Left lung (tissue), 10 donors: ENCODE data around the gene ATP5ME. TPM values are rescaled to one million over a fixed set of nuclear protein-coding genes. Genes with fewer than 3 reads are reported as not detected.
A peak's percentile ranks its signal among the peaks of the same experiment; 100 is the strongest.

Experiments
- ATAC-seq: fragments of 200-7000 bp; cut with Tn5 transposase; one replicate; pipeline ENCODE4 v1.9.1; 2020; ENCODE audit warnings: moderate library complexity
- DNase-seq, 4 donors: peaks; one replicate each; pipeline ENCODE4 v3.0.0-alpha.2; 2013 to 2020
- H3K27ac ChIP-seq, 2 donors: fragments of 200-600 bp; sonication (generic) in 1 of 2; one replicate each; pipeline versions ENCODE4 v1.5.0 to v1.8.0; 2020 to 2021
- H3K27me3 ChIP-seq, 2 donors: fragments of 200-600 bp; sonication (generic) in 1 of 2; one replicate each; pipeline versions ENCODE4 v1.5.0 to v1.8.0; 2020 to 2021
- H3K36me3 ChIP-seq, 2 donors: fragments of 200-600 bp; sonication (generic) in 1 of 2; one replicate each; pipeline versions ENCODE4 v1.5.0 to v1.8.0; 2020 to 2021
- H3K4me1 ChIP-seq, 2 donors: fragments of 200-600 bp; one replicate each; pipeline ENCODE4 v1.8.0; 2021
- H3K4me3 ChIP-seq, 2 donors: fragments of 200-600 bp; sonication (generic) in 1 of 2; one replicate each; pipeline versions ENCODE4 v1.5.0 to v1.8.0; 2020 to 2021; ENCODE audit warnings: mild to moderate bottlenecking in 1 of 2
- H3K9me3 ChIP-seq, 2 donors: fragments of 200-600 bp; sonication (generic) in 1 of 2; one replicate each; pipeline versions ENCODE4 v1.5.0 to v1.8.0; 2020 to 2021
- intact Hi-C, 2 donors: fragments of 100-400 bp; cut with DNase I; formaldehyde crosslinking; loops; one replicate each; pipeline versions ENCODE4 v1.11.2 to v1.14.2; 2022
- polyA plus RNA-seq, 6 donors: library from polyadenylated mRNA; unstranded; fragments of 120-200 nt; gene quantifications; one replicate each; pipeline ENCODE4 v1.2.1, GENCODE V29; 2013; ENCODE audit not compliant: insufficient read length in 6 of 6
- total RNA-seq, 2 donors: library from RNA; stranded (reverse); fragmentation: NEBNext Ultra II Directional; extraction: Animal tissue kit (Norgen Biotek cat#: 25700); gene quantifications; one replicate each; pipeline ENCODE4 v1.2.1, GENCODE V29; 2021
- TF ChIP-seq, protein P1 (sequence below), 2 donors: fragments of 200-600 bp; sonication (generic) in 1 of 2; IDR thresholded peaks; one replicate each; pipeline versions ENCODE4 v1.5.0 to v1.8.0; 2021; ENCODE audit warnings: antibody characterized with exemption in 2 of 2
- donor health status: DM: no; HTN: yes; CAD: no.
- donor health status: DM: no; HTN: no; CAD: no.

Gene ATP5ME
- total and polyA plus RNA-seq, 8 donors, result 162 to 245 (median 189) TPM

DNA sequence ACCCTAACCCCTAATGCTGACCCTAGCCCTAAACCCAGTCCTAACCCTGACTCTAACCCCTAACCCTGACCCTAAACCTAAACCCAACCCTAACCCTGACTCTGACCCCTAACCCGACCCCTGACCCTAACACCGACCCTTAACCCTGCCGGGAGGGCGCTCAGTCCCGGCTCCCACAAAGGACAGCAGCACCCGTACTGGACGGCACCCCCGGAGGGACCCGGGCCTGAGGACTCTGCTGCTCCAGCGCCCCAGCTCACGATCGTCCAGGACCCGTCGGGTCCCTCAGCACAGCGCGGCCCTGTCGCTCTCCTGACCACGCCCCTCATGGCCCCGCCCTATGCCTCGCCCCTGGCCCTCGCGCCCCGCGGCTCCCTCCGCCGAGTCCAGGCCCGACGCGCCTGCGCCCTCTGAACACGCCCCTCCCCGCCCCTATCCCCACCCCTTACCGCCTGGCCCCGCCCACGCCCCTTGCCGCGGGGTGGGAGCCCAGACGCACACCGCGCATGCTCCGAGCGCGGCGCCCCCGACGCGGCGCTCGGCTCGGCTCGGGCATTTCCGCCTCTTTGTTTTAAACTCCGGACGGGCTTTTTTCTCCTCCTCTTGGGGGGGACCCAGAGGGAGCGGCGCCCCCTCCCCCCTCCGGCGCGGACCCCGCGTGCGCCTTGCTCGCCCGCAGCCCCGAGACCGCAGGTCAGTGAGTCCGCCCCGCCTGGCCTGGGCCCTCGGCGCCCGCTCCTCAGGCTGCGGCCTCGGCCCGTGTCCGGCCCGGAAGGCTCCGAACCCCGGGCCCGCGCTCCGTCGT lies 31.4 kb upstream of the ATP5ME start, which contains the start of gene PCGF3:
Gene PCGF3, plus strand, starts transcription at position 555 of the 805 bp plus-strand sequence. CDS start 27,849 bp downstream, outside the sequence.
- Histone ChIP-seq H3K4me1 (peaks cover 13 to 32% of the 10 kb centered on the region in 2 donors), H3K27ac (peak within 1 kb of the TSS; percentile 65 to 86), H3K9me3 (no peaks in the 10 kb centered on the region), H3K36me3 (no peaks in the 10 kb centered on the region), H3K4me3 (peak within 1 kb of the TSS; percentile 78 to 85), H3K27me3 (no peaks in the 10 kb centered on the region)
- peak; percentile 91 to 100 (median 98) for DNase-seq
- intact Hi-C loops, result no loop called here
- ATAC-seq, result peak; percentile 99
- TF ChIP-seq, protein P1, sequence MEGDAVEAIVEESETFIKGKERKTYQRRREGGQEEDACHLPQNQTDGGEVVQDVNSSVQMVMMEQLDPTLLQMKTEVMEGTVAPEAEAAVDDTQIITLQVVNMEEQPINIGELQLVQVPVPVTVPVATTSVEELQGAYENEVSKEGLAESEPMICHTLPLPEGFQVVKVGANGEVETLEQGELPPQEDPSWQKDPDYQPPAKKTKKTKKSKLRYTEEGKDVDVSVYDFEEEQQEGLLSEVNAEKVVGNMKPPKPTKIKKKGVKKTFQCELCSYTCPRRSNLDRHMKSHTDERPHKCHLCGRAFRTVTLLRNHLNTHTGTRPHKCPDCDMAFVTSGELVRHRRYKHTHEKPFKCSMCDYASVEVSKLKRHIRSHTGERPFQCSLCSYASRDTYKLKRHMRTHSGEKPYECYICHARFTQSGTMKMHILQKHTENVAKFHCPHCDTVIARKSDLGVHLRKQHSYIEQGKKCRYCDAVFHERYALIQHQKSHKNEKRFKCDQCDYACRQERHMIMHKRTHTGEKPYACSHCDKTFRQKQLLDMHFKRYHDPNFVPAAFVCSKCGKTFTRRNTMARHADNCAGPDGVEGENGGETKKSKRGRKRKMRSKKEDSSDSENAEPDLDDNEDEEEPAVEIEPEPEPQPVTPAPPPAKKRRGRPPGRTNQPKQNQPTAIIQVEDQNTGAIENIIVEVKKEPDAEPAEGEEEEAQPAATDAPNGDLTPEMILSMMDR (IDR thresholded peaks at IDR 0.05), result no peak

DNA sequence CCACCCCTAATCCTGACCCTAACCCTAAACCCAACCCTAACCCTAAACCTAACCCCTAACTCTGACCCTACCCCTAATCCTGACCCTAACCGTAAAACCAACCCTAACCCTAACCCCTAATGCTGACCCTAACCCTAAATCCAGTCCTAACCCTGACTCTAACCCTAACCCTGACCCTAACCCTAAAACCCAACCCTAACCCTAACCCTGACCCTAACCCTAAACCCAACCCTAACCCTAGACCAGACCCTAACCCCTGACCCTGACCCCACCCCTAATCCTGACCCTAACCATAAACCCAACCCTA lies 30.8 kb upstream of the ATP5ME start:
- H3K27ac ChIP-seq, result peak overlapping the region in 1 of 2 donors; percentile 86
- H3K36me3 ChIP-seq, result no peaks in the 10 kb centered on the region
- TF ChIP-seq, protein P1 (IDR thresholded peaks at IDR 0.05), result no peak
- H3K9me3 ChIP-seq, result no peaks in the 10 kb centered on the region
- no peaks in the 10 kb centered on the region for H3K27me3 ChIP-seq
- peaks cover 13 to 30% of the 10 kb centered on the region in 2 donors for H3K4me1 ChIP-seq
- intact Hi-C loops, result no loop called here
- no peak for DNase-seq
- H3K4me3 ChIP-seq, result peak overlapping the region in 1 of 2 donors; percentile 78
- ATAC-seq, result no peak

DNA sequence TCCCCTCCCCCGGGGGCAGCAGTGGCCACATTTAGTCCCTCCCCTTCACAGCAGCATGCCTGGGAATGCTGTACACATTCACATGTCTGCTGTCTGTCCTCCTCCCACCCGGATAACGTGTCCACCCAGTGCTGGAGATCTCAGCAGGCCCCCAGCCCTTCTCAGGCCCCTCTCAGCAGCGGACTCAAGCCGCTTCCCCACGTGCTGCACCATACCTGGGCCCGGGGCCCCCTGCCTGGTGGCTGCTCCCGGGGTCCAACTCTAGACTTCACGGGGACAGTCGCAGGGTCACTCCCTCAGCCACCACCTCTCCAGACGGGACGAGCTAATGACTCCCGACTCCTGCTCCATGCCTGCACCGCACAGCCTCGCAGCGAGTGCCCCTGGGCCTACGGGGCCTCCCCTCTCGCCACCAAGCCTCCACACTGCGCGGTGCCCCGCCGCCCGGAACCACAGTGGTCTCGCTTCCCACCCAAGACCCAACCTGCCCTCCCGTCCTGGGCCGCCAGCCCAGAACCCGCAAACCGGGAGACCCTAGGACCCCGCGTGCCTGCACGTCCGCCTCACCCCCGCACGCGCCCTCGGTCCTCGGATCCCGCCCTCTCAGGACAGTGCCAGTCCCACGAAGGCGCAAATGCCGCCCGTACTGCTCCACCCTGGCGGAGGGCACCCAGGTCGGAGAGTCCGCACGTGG lies 30.3 kb upstream of the ATP5ME start:
- no peak for ATAC-seq
- Histone ChIP-seq H3K27ac (no peak overlapping the region), H3K36me3 (no peaks in the 10 kb centered on the region), H3K9me3 (no peaks in the 10 kb centered on the region), H3K4me1 (peaks cover 13 to 31% of the 10 kb centered on the region in 2 donors), H3K27me3 (no peaks in the 10 kb centered on the region), H3K4me3 (no peak overlapping the region)
- peak in 1 of 4 donors; percentile 85 for DNase-seq
- TF ChIP-seq, protein P1 (IDR thresholded peaks at IDR 0.05), result no peak
- intact Hi-C loops, result no loop called here

DNA sequence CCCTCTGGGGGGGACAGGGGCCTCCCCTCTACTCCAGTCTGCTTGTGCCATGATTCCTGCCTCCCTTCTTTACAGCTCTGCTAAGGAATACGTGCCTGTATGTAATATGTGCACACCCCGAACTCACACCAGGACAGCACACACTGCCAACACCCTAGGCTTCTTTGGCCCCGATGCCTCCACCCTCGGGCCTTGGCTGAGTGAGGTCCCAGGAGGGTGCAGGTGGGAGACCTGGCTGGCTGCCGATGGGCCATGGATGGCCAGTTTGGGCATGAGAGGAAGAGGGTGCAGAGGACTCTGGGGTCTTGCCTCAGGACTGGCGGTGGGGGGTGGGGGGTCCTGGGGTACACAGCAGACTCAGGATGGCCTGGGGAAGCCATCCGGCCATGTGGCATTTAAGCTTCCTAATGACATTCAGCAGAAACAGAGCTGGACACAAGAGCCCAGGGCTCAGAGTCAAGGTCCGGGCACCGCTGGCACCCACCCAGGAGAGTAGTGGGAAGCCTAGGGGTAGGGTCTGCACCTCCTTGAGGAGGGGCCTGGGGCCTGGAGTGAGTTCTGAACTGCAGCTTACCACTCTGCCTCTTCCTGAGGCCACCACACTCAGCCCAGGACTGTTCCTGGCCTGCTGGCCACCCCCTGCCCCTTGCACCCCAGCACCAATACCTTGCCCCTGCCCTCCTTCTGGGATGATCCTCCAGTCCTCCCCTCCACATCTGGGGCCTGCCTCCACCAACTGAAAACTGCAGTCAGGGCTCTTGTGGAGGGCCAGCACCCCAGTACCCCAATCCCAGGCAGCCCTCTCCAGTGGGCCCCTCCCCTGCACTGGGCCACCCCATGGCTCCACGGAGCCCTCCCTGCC lies 29.5 kb upstream of the ATP5ME start:
- H3K4me1 ChIP-seq, result peaks cover 13 to 32% of the 10 kb centered on the region in 2 donors
- H3K9me3 ChIP-seq, result no peaks in the 10 kb centered on the region
- TF ChIP-seq, protein P1 (IDR thresholded peaks at IDR 0.05), result no peak
- intact Hi-C loops, result no loop called here
- H3K4me3 ChIP-seq, result no peak overlapping the region
- no peak overlapping the region for H3K27ac ChIP-seq
- H3K27me3 ChIP-seq, result no peaks in the 10 kb centered on the region
- no peak for ATAC-seq
- H3K36me3 ChIP-seq, result no peaks in the 10 kb centered on the region
- DNase-seq, result no peak
